HG02763 (cell line): Measurements from ENCODE around the gene PDIA6.
A peak's percentile ranks its signal among the peaks of the same experiment; 100 is the strongest.
"Not testable (repeated sequence)": the region's sequence is repeated elsewhere in the genome, so short reads cannot be mapped to it uniquely, and the experiment has no call there.

Experiments
- ATAC-seq: cut with Tn5 transposase; IDR thresholded peaks from one replicate; pipeline ENCODE4 v1.9.1; 2021; ENCODE audit warnings: mild to moderate bottlenecking, moderate library complexity; ENCODE audit not compliant: unreplicated experiment

Gene PDIA6

DNA sequence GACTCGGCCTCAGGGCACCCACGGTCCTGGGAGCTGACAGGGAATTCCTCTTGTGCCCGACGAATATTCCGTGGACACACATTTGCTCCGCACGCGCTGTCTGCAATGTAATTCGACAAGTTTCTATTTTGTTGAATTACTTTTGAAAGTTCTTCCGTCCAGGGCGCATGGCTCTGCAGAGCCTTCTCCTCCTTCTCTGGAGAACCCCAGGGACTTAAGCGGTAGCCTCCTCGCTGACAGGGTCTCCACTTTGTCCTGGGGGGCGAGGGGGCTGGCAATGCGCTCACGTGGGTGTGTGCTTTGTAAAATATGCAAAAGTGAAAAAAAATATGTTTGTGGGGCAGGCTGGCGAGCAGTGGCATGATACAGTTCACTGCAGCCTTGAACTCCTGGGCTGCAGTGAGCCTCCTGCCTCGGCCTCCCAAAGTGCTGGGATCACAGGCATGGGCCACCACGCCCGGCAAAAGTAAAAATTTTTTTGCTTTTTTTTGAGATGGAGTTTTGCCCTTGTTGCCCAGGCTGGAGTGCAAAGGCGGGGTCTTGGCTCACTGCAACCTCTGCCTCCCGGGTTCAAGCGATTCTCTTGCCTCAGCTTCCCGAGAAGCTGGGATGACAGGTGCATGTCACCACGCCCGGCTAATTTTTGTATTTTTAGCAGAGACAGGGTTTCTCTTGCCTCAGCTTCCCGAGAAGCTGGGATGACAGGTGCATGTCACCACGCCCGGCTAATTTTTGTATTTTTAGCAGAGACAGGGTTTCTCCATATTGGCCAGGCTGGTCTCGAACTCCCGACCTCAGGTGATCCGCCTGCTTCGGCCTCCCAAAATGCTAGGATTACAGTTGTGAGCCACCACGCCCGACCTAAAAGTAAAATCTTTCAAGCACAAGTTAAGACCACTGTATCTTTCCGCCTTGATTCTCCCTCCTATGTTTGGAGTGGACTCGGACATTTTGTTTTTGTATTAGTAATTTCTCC lies 866 bp upstream of the PDIA6 start:
- not testable (repeated sequence) for ATAC-seq

- ATAC-seq = no peak
Measured at GRCh38 chr2:10811517-10811916, 1.1 kb downstream of the PDIA6 start.

DNA sequence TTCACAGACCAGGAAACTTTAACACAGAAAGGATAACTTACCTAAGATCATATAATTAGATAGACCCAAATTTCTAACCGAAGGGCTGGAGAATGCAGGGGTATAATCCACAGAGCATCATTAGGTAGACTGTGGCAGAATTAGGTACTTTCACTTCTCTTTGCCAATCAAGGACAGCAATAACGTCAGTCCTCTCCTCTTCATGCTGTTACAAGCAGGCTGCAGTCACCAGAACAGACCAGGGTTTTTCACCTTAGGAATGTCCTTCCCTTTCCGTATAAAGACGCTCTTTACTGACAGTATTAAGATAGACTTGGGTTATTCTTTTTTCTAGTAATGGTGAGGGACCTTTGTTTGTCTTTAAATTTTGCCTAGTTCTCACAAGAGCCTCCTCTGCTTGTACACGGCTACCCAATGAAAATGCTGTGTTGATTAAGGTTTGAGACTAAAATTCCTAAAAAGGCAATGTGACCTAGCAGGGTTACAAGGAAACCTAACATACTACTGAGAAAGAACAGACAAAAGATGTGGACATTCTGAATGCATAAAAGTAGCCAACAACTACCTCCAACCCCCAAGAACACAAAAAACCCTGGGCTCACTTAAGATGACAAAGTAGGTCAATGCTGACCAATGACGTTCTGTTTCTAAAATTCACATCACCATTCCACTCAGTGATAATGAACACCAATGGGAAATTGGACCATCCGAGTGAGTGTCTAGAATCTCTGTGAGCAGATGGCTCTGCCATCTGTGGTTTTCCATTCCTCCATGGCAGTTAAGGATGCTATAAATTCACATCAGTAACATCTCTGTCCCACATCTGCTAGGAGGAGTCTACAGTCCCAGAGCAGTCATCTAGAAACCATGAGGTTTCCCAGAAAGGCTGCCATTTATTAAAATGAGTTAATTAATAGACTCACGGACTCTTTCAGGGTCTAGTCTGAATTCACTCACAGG lies 2.1 kb downstream of the PDIA6 start:
- peak; percentile 33 for ATAC-seq

- ATAC-seq = no peak
Measured at GRCh38 chr2:10806543-10806942, 6.0 kb downstream of the PDIA6 start.

GRCh38 chr2:10805990-10806389 lies 6.6 kb downstream of the PDIA6 start:
- ATAC-seq = not testable (repeated sequence)

DNA sequence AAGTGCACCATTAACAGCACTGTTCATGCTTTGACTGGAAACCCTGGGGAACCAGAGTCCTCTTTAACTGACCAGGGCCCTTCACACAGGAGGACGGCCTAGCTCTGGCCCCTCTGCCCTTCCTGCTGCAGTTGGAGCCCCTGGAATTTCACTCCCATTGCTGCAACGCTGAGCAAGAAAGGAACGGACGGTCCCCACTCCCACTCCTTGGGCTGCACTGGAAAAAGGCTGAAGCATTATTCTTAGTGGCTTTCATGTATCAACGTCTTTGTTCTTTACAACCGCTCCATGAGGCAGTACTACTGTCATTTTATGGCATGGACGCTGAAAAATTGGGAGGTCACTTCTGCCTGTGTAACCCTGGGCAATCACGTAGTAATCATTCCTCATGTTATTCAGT lies 9.9 kb downstream of the PDIA6 start:
- ATAC-seq = no peak

DNA sequence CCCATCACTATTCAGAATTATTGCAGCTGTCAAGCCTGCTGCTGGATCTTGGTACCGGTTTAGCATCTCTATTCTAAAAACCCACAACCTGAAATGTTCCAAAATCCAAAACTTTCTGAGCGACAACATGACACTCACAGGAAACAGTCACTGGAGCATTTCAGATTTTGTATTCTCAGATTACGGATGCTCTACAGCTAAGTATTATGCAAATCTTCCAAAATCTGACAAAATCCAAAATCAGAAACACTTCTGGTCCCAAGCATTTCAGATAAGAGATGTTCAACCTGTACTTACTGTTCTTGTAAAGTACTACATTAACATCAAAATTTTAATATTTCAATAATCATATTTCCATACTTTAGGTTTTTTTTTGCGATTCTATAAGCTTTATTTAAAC lies 12.4 kb downstream of the PDIA6 start:
- ATAC-seq = no peak

DNA sequence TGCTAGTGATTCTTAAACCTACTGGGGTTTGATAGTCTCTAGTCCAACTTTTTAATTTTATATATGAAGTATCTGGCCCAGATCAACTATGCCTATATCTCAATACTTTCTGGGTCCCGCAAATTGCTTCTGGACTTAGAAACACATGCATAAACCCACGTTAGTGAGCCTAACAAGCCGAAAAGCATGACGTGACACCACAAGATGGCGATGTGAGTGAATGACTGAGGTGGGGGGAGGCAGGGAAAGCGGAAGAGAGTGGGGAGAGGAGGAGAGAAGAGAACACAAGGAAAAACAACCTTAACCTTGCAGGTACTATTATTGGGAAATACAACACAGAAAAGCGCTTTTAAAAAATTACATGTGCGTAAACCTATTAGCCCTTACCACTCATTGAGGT lies 13.8 kb downstream of the PDIA6 start:
- ATAC-seq = no peak

GRCh38 chr2:10796703-10797102 lies 15.9 kb downstream of the PDIA6 start:
- no peak for ATAC-seq

DNA sequence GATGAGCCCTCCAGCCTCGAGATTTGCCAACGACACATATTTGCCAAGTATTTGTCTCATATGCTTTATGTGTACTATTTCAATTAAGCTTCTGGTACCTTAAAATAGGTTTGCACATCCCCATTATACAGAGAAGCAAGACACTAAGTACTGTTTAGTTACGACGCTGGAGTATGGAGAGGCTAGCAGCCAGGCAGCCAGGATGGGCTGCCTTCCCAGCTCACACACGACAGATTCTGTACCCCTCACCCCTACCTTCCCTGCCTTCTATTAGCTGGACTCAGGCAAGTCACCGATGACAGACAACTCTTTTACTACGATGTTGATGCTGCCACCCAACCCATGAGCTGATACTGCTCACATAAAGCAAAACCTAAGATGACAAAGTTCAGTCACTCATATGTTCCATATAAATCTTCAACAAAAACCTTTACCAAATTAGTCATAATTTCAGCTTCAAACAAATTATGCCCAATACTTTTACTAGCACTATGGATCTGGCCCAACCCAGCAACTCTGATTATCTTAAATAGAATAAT lies 17.0 kb downstream of the PDIA6 start:
- ATAC-seq = no peak

- ATAC-seq = no peak
Measured at GRCh38 chr2:10794876-10795275, 17.7 kb downstream of the PDIA6 start.

GRCh38 chr2:10793816-10794215 lies 18.8 kb downstream of the PDIA6 start:
- ATAC-seq = no peak

GRCh38 chr2:10792660-10793400 lies 19.8 kb downstream of the PDIA6 start:
- no peak for ATAC-seq

DNA sequence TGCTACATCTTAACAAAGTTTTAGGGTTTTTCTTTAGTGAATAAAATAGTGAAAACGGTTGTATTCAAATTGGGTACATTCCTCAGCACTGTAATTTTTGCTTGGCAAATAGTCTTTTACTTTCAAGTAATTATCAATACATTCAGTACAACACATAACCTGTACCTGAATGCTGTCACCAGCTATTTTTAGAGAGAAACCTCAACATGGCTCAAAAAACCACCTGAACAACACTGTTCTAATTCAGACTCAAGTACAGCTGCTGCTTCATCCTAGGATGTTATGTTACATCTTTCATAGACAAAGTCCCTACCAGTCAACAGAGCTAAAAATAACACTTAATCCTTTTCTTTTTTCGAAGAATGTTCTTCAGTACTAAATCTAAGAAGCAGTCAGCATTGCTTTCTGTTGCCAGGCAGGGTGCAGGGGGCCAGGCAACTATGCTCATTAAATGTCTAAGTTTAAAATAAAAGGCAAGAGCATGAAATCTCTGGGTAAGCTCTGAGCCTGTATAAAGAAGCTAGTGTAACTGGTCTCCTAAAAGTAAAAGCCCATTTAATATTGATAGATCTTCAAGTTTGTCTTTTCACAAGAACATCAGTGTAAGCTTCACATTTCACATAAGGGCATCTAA lies 20.5 kb downstream of the PDIA6 start:
- ATAC-seq = peak; percentile 55

- peak; percentile 77 for ATAC-seq
Measured at GRCh38 chr2:10790228-10790973, 22.2 kb downstream of the PDIA6 start.

DNA sequence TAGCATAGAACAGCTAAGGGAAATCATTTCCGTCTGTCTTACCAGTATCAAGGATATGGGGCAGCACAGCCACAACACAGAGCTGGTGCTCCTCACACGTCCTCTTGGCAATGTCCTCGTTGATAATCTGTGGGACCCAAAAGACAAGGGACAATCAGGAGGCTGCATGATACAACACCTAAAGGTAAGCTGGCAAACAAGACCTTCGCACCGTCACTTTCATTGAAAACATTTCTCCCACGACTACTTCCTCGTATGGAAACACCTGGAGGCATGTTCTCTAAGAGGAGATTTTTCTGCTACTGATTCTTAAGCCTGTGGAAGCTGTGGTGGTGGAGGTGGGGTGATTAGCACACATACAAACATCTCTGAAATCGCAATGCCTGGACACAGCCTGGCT lies 23.7 kb downstream of the PDIA6 start:
- no peak for ATAC-seq

- ATAC-seq = no peak
Measured at GRCh38 chr2:10787176-10787968, 25.2 kb downstream of the PDIA6 start.

DNA sequence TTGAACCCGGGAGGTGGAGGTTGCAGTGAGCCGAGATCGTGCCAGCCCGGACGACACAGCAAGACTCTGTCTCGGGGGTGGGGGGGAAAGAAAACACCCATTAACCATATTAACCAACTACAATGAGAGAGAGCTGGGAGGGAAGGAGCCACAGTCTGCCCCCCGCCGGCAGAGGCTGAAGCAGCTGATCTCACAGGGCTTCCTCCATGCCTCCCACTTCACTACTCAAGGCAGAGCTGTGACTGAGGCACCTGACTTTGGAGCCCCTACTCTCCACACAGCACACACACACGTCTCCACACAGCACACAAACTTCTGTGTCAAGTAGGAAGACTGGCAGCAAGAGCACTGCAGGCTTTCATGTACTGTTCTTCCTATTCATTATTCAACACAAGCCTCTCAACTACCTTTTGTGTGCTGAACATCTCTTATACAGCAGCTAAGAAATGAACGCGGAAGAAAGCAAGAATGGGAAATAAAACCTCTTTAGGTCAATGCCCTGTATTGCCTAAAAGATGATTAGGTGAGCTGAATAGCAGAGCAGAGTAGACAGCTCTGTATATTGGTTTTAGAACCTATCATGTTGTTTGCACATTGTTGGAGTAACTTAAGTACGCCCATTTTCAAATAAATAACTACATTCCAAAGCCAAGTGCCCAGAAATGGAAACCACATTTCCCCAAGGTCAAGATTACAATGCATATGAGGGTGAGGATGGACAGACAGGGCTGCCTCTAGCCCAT lies 26.2 kb downstream of the PDIA6 start:
- no peak for ATAC-seq
